ENCODE measurements around the gene ARMH2.

ARMH2 gene

GRCh38 chr6:24798740-24799540 is at the start of gene ARMH2:
Gene ARMH2 (minus strand): TSS chr6:24798917. CDS start chr6:24798857, 60 bp downstream.
- no peak for DNase-seq

- no peak for DNase-seq
Observed at GRCh38 chr6:24848461-24848860, 49.7 kb upstream of the ARMH2 start.

- DNase-seq: no peak
Observed at GRCh38 chr6:24847402-24847801, 48.7 kb upstream of the ARMH2 start.

GRCh38 chr6:24845578-24845977 is 46.9 kb upstream of the ARMH2 start:
- no peak for DNase-seq

- no peak for DNase-seq
Observed at GRCh38 chr6:24844903-24845302, 46.2 kb upstream of the ARMH2 start.

DNA sequence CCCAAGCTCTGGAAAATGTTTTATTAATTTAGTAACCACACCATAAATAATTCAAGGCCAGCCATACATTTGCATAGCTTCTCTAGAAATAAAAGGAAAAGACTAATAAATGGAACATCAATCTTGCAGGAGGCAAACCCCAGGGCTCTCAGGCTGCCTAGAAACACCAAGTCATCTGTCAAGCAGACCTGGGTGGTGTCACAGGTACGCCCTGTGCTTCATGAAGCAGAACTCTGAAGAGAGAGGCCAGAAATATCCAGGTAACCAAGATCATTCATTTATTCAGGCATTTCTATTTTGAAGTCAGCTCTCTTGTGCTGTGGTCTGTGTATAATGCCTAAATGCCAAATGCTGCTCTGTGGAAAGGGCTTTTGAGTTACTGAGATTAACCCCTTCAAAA is 45.3 kb upstream of the ARMH2 start:
- DNase-seq: no peak

DNA sequence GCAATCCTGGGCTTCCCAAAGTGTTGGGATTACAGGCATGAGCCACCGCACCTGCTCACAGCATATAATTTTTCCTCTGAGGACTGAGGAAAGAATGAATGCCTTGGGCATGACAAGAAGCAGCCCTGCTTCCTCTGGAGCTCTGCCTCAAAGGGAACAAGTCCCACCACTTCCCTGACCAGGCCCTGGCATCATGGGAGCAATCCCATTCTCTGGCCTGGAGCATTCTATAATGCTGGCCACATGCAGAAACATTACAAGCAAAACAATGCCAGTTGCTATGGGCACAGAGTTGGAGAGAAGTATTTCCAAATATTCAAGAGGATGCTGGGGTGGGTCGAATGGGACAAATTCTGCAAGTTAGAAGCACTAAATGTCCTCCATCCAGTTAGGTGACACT is 41.5 kb upstream of the ARMH2 start:
- no peak for DNase-seq

GRCh38 chr6:24838994-24839393 is 40.3 kb upstream of the ARMH2 start:
- no peak for DNase-seq

DNA sequence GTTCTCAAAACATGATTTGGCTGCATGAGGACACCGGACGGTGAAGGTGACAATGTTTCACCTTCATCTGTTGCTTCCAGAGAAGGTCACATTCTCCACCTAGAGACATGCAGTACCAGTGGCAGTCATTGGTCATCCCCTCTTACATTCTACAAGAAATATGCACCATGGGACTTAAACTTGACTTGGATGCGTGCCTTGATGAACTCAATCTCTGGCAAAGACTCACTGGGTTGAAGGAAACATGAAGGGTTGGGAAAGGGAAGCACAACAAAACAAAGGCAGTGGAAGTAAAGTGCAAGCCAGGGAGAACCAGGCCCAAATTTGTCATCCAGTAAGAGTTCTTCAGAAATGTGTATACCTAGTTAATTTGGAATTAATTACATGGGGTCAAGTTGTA is 39.4 kb upstream of the ARMH2 start:
- DNase-seq: no peak

DNA sequence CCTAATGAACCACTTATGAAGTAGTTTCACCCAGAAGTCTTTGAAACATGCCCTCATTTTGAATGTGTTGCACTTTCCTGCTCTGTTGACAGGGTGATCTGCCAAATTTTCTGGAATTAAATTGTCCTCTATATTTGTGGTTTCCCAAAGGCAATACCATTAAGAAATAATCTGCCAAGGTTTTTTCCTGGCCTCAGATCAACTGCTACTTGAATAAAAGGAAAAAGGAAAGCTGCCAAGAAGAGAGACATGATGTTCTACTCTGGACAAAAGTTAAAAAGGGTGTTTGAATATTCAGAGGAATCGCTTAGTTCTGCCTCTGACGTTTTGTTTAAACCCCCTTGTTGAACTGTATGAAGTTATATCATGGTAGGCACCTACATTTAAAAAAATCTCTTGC is 37.4 kb upstream of the ARMH2 start:
- no peak for DNase-seq

DNA sequence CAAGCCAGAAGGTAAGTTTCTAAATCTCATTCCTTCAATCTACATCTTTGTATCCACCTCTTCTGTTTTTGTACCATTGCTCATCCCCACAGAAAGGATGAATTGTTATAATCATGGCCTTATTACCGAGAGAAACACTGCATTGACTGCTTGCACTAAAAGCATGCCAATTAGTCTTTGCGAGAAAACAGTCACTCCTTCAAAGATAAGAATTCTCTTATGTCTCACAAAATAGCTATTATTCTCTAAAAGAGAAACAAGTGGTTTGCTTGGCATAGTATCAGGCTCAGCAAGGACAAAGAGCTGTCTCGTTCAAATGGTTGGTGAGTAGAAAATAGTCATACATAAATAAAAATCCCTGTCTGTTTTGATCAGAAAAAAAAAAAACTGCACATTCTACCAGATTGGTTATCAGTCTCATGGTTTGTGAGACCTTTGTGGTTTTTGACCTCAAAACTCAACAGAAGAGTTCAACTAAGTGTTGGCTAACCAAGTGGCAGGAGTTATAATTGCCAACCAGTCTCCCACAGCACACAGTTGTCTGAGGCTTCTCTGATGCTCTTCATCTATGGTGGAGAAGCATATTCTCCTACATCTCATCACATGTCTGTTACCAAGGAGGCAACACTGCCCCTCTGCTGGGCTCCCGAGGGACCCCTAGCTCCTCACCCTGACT is 35.1 kb upstream of the ARMH2 start:
- DNase-seq: no peak

DNA sequence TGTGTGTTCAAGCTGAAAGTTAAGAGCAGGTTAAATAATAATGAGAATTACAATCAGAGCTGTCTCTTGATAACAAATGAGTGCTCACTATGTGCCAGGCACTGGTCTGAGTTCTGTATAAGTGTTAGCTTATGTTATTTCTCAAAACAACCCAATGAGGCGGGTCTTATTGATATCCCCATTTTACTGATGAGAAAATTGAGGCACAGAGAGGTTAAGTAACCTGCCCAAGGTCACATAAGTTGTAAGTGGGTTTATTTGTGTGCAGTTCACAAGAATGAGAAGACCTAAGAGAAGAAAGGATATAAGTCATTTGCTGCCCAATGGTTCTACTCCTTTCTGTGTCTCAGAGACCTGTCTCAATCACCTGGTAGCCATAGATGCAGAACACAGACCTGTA is 34.1 kb upstream of the ARMH2 start:
- DNase-seq: no peak

GRCh38 chr6:24831771-24832716 is 33.3 kb upstream of the ARMH2 start:
- no peak for DNase-seq

DNA sequence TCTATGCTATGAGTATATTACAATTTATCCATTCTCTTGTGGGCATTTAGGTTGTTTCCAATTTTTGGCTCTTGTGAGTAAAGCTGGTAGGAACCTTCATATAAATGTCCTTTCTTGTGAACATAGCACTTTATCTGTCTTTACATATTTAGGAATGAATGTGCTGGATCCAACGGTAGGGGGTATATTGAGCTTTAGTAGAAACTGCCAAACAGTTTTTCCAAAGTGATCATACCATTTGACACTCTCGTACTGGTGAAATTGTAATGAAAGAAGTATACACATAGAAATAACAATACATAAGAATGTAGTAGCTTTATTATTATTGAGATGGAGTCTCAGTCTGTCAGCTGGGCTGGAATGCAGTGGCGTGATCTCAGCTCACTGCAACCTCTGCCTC is 30.9 kb upstream of the ARMH2 start:
- no peak for DNase-seq

DNA sequence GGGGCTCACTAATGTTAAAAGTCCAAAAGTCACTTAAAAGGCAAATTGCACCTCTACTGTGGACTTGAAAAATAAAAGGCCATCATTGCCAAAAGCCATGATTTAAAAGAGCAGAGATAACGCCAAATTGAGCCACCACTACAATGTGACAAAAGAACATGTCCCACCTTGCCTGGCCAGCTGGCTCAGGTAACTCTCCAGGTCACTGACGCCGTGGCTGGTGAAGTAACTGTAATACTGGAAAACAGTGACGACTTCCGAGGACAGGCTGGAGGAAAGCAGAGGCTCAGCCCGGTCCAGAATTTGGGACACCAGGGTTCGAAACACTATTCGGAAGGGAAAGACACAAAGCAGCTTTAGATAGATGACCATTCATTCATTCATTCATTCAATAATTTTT is 29.3 kb upstream of the ARMH2 start:
- DNase-seq: no peak

DNA sequence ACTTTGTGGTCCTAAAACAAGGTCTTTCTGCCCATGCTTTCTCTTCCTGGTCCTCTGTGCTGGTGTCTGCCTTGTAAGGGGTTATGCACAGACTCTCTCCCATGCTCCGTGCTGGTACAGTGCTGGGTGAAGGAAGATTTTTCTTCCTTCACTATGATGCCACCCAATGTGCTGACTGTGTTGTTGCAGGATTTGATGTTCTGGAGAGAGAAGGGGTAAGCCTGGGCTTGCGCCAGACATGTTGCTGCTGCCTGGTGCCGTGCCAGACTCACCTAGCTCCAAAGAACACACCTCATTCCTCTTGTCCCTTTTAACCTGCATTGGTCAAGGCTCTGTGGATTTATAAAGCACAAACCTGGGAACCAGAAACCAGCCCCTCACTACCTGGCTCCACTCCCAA is 28.4 kb upstream of the ARMH2 start:
- DNase-seq: no peak

DNA sequence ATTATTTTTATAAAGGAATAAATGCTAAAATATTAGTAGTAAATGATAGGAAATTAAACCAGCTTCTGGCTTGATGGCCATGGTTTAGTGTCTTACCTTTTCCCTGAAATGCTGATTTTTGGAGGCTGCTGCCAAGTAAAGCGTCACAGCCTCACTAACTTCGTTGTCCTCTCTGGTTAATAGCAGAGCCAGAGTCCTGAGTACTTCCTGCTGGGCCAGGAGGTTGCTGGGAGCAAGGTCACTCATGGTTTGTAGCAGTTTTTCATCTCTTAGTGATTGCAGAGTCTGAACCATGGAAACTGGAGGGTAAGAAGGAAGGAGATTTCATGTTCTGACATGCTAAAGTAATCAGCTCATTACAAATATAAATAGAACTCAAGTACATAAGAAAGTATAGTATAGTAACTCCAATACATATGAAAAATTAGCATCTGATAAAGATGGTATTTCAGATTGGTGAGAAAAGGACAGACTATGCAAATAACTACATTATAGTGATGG is 26.5 kb upstream of the ARMH2 start:
- DNase-seq: no peak

- DNase-seq: no peak
Observed at GRCh38 chr6:24824142-24824938, 25.6 kb upstream of the ARMH2 start.

- no peak for DNase-seq
Observed at GRCh38 chr6:24823185-24823584, 24.5 kb upstream of the ARMH2 start.

DNA sequence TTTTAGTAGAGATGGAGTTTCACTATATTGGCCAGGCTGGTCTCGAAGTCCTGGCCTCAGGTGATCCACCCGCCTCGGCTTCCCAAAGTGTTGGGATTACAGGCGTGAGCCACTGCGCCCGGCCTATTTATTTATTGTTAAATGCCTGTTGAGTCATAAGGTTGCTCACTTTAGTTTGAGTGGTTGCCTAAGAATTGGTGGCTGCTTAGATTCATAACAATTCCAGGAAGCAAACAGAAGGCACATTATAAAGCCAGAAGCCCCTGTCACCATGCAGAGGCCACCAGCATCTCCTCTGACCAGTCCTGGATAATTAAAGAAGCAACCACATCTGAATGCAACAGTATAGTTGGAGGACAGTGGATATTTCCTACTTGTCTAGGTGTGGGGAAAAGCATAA is 24.0 kb upstream of the ARMH2 start:
- DNase-seq: no peak

DNA sequence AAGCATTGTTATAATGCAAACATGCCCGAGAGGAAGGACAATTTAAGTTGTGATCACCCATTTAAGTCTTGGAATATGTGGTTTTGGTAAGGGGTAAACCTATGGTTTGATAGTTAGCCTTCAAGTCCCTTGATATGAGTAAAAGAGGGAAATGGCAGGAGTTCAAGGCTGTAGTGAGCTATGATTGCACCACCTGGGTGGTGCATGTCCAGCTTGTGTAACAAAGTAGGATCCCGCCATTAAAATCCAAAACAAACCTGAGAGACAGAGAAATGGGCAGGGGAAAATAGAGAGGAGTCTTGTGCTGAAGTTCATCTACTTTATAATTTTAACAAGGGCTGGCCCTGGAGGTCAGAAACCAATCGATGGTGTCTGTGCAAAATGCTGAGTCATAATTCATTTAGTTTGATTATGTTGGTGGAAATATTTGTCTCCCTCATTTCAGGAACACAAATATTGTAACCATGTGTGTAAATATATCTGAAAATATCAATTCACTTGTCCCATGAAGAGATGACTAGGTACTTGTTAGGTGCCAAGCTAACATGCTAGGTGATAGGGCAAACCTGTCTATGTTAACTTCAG is 23.2 kb upstream of the ARMH2 start:
- DNase-seq: no peak

DNA sequence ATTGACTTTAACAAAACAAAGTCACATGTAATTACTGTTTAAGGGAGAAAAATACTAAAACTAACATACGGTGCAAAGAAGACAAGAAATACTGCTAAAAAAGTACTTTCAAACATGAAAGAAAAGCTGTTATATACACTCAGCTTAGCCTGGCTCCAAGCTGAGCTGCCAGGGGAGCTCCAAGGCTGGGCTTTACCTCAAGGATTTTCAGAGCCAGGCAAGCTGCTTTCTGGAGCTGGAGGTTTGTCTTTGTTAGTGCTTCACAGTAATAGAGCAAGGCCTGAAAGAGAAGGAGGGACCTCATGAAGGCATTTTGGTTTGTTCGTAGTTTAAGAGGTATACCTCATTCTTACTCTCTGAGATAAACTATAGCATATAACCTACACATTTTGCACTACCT is 19.6 kb upstream of the ARMH2 start:
- DNase-seq: no peak
